ENCODE measurements around the gene CLIC4.

DNA sequence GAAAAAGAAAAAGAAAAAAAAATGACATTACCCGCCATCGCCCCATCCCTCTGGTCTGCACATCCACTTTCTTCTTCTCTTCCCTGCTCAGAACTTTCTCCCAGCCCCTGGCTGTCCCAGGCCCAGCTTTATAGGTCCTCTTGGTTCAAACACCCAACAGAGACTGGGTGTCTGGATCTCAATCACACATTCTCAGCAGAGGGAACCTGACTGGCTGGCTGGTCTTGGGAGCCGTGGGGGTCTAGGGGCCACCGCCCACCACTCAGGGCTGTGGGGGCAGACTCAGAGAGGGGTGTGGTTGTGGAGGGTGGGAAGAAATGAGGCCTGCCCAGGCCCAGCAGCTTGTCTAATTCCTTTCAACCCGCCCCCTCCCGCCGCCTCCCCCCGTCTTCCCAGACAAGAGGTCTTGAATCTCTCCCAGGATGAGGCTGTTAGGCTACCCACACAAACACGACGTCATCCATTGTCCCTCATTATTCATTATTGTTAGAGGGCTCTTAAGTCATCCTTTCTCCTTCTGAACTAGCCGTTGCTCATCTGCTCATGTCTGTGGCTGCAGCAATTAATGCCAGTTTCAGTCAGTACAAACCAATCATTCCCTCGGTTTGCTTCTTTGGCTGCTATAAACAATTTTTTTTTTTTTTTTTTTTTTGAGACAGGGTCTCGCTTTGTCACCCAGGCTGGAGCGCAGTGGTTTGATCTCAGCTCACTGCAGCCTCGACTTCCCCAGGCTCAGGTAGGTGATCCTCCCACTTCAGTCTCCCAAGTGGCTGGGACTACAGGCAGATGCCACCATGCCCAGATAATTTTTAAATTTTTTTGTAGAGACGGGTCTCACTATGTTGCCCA lies 40.6 kb upstream of the CLIC4 start:
- TF ChIP-seq POLR2A (IDR thresholded peaks at IDR 0.05), result no peak
- TF ChIP-seq, protein P1, sequence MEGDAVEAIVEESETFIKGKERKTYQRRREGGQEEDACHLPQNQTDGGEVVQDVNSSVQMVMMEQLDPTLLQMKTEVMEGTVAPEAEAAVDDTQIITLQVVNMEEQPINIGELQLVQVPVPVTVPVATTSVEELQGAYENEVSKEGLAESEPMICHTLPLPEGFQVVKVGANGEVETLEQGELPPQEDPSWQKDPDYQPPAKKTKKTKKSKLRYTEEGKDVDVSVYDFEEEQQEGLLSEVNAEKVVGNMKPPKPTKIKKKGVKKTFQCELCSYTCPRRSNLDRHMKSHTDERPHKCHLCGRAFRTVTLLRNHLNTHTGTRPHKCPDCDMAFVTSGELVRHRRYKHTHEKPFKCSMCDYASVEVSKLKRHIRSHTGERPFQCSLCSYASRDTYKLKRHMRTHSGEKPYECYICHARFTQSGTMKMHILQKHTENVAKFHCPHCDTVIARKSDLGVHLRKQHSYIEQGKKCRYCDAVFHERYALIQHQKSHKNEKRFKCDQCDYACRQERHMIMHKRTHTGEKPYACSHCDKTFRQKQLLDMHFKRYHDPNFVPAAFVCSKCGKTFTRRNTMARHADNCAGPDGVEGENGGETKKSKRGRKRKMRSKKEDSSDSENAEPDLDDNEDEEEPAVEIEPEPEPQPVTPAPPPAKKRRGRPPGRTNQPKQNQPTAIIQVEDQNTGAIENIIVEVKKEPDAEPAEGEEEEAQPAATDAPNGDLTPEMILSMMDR (IDR thresholded peaks at IDR 0.05 in 8 of 11, conservative IDR thresholded peaks at IDR 0.05 in 3 of 11), result no peak
- no peak for TF ChIP-seq POLR2AphosphoS5 (IDR thresholded peaks at IDR 0.05)

Data from spleen (tissue), 7 donors.